HEK293 (cell line): ENCODE results near the gene SLC6A11.
A peak's percentile ranks its signal among the peaks of the same experiment; 100 is the strongest.

Experiments
- CTCF ChIA-PET: fragments of 350-600 bp; formaldehyde crosslinking; extraction: SDS; loops from one replicate; lab custom pipeline; 2021; ENCODE audit warnings: antibody characterized with exemption; lab: Yijun Ruan, JAX
- POLR2A ChIA-PET: fragments of 300-600 bp; formaldehyde crosslinking; extraction: SDS; loops from one replicate; lab custom pipeline; 2020; ENCODE audit warnings: antibody characterized with exemption, inconsistent platforms; lab: Yijun Ruan, JAX
- H3K27ac ChIP-seq: fragments of 200-500 bp; sonication (Bioruptor generic); 2 replicates; pipeline ENCODE4 v1.5.1; 2014; ENCODE audit warnings: low read depth, low read length, control low read depth, inconsistent platforms; ENCODE audit errors: extremely low read depth
- H3K36me3 ChIP-seq, 2 experiments: fragments of 200-500 bp in 1 of 2; sonication (Bioruptor generic) in 1 of 2; 1 replicate in 1 of 2; 2 replicates in 1 of 2; pipeline ENCODE4 v1.5.1; 2014 to 2017; ENCODE audit warnings: inconsistent platforms in 2 of 2, low read length in 2 of 2; ENCODE audit not compliant: control insufficient read depth in 2 of 2, insufficient read depth in 1 of 2
- H3K4me1 ChIP-seq: fragments of 200-500 bp; sonication (Bioruptor generic); 2 replicates; pipeline ENCODE4 v1.5.1; 2014; ENCODE audit warnings: mild to moderate bottlenecking, low read length, inconsistent platforms; ENCODE audit not compliant: control insufficient read depth, insufficient read depth
- H3K4me3 ChIP-seq: 2 replicates; pipeline ENCODE4 v1.5.1; 2011; ENCODE audit warnings: low read depth, mild to moderate bottlenecking, control low read depth, low read length, moderate library complexity
- H3K9me3 ChIP-seq: fragments of 200-500 bp; sonication (Bioruptor generic); 2 replicates; pipeline ENCODE4 v1.5.1; 2014; ENCODE audit warnings: low read depth, low read length, inconsistent platforms; ENCODE audit not compliant: control insufficient read depth, insufficient read depth
- IKZF3 ChIP-seq: fragments of 450-650 bp; IDR thresholded peaks from 2 replicates; pipeline ENCODE4 v1.5.0; 2018; ENCODE audit warnings: missing biosample characterization, mild to moderate bottlenecking, missing genetic modification characterization, moderate library complexity
- ZBTB17 ChIP-seq: fragments of 450-650 bp; formaldehyde crosslinking; IDR thresholded peaks from 2 replicates; pipeline ENCODE4 v1.5.1; 2016; ENCODE audit warnings: missing biosample characterization, missing genetic modification characterization
- ZFHX2 ChIP-seq: fragments of 450-650 bp; formaldehyde crosslinking; conservative IDR thresholded peaks from 2 replicates; pipeline ENCODE4 v1.5.1; 2016; ENCODE audit warnings: missing biosample characterization, missing genetic modification characterization
- ZNF138 ChIP-seq: fragments of 450-650 bp; formaldehyde crosslinking; IDR thresholded peaks from 2 replicates; pipeline ENCODE4 v1.5.1; 2016; ENCODE audit warnings: missing biosample characterization, missing genetic modification characterization, borderline replicate concordance
- ZNF221 ChIP-seq: fragments of 450-650 bp; formaldehyde crosslinking; IDR thresholded peaks from 2 replicates; pipeline ENCODE4 v1.5.1; 2017; ENCODE audit warnings: missing biosample characterization, missing genetic modification characterization, borderline replicate concordance
- ZNF274 ChIP-seq, 2 experiments: fragments of 200-500 bp in 1 of 2; fragments of 450-650 bp in 1 of 2; sonication (Bioruptor generic) in 1 of 2; formaldehyde crosslinking in 1 of 2; IDR thresholded peaks; 2 replicates each; pipeline versions ENCODE4 v1.5.1 to v1.6.1; 2014 to 2016; ENCODE audit warnings: borderline replicate concordance in 1 of 2, inconsistent platforms in 1 of 2, low read length in 1 of 2, missing biosample characterization in 1 of 2, missing genetic modification characterization in 1 of 2
- ZNF354C ChIP-seq: fragments of 450-650 bp; formaldehyde crosslinking; IDR thresholded peaks from 2 replicates; pipeline ENCODE4 v1.5.1; 2016; ENCODE audit warnings: missing biosample characterization, missing genetic modification characterization, low read depth, borderline replicate concordance
- ZNF391 ChIP-seq: fragments of 450-650 bp; formaldehyde crosslinking; IDR thresholded peaks from 2 replicates; pipeline ENCODE4 v1.5.1; 2016; ENCODE audit warnings: low read depth, missing biosample characterization, missing genetic modification characterization, borderline replicate concordance
- ZNF561 ChIP-seq: fragments of 450-650 bp; IDR thresholded peaks from 2 replicates; pipeline ENCODE4 v1.5.1; 2018; ENCODE audit warnings: missing biosample characterization, missing genetic modification characterization, borderline replicate concordance
- TF ChIP-seq, protein P1 (sequence below): fragments of 450-650 bp; formaldehyde crosslinking; IDR thresholded peaks from 2 replicates; pipeline ENCODE4 v1.5.1; 2017; ENCODE audit warnings: missing biosample characterization, missing genetic modification characterization
- TF ChIP-seq, protein P2 (sequence below): fragments of 450-650 bp; formaldehyde crosslinking; IDR thresholded peaks from 2 replicates; pipeline ENCODE4 v1.5.1; 2016; ENCODE audit warnings: missing biosample characterization, missing genetic modification characterization
- TF ChIP-seq, protein P3 (sequence below): fragments of 450-650 bp; formaldehyde crosslinking; IDR thresholded peaks from 2 replicates; pipeline ENCODE4 v1.5.1; 2016; ENCODE audit warnings: missing biosample characterization, missing genetic modification characterization
- TF ChIP-seq, protein P4 (sequence below): fragments of 450-650 bp; formaldehyde crosslinking; IDR thresholded peaks from 2 replicates; pipeline ENCODE4 v1.5.1; 2016; ENCODE audit warnings: missing biosample characterization, missing genetic modification characterization

SLC6A11 gene

DNA sequence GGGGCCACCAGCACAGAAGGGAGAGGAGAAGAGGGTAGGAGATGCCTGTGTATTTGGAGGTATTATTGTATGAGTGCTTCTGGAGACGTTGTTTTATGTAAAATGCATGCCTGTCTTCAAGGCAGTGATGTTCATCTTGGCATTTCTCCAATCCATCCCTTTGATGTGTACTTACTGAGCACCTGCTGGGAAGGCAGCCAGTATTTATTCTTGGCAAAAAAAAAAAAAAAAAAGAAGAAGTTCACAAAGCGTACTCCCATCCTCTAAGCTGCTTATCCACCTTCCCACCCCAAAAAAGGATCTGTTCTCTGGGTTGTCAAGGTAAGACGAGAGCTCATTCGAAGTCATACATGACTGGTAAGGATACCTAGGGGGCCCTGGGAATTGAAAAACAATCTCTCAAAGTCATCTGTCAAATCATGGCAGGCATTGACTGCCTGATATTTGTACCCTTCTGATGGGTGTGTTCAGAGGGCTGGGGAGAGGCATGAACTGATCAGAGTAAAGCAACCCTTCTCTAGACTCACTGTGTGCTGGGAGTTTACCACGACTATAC is 146.5 kb downstream of the SLC6A11 start:
- peaks cover 2% of the 10 kb centered on the region; the same call in 1 of the 2 replicates for H3K4me1 ChIP-seq
- no peaks in the 10 kb centered on the region for H3K36me3 ChIP-seq
- ChIA-PET CTCF (interaction anchor here (0.6 to 2.7 kb wide), 3 partner anchors 8 to 78 kb away, joined by 3 to 14 read pairs (median 4); no protein-coding TSS in a partner anchor), POLR2A (interaction anchor here (0.6 kb wide), 1 partner anchor 1340 kb away, joined by 3 read pairs; no protein-coding TSS in a partner anchor)
- no peaks in the 10 kb centered on the region for H3K9me3 ChIP-seq
- TF ChIP-seq, protein P1, sequence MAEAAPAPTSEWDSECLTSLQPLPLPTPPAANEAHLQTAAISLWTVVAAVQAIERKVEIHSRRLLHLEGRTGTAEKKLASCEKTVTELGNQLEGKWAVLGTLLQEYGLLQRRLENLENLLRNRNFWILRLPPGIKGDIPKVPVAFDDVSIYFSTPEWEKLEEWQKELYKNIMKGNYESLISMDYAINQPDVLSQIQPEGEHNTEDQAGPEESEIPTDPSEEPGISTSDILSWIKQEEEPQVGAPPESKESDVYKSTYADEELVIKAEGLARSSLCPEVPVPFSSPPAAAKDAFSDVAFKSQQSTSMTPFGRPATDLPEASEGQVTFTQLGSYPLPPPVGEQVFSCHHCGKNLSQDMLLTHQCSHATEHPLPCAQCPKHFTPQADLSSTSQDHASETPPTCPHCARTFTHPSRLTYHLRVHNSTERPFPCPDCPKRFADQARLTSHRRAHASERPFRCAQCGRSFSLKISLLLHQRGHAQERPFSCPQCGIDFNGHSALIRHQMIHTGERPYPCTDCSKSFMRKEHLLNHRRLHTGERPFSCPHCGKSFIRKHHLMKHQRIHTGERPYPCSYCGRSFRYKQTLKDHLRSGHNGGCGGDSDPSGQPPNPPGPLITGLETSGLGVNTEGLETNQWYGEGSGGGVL = no peak
- no peak for TF ChIP-seq ZNF391 (tag by site-specific recombination)
- no peak for TF ChIP-seq ZNF561
- no peak for TF ChIP-seq ZNF274 (IDR thresholded peaks at IDR 0.05; ENCODE audit: low read length)
- no peak for TF ChIP-seq ZNF274 (tag by site-specific recombination; IDR thresholded peaks at IDR 0.05; ENCODE audit: borderline replicate concordance)
- no peak for TF ChIP-seq IKZF3 (tag by site-specific recombination)
- TF ChIP-seq, protein P2, sequence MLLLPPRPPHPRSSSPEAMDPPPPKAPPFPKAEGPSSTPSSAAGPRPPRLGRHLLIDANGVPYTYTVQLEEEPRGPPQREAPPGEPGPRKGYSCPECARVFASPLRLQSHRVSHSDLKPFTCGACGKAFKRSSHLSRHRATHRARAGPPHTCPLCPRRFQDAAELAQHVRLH (tag by site-specific recombination) = no peak
- TF ChIP-seq, protein P3, sequence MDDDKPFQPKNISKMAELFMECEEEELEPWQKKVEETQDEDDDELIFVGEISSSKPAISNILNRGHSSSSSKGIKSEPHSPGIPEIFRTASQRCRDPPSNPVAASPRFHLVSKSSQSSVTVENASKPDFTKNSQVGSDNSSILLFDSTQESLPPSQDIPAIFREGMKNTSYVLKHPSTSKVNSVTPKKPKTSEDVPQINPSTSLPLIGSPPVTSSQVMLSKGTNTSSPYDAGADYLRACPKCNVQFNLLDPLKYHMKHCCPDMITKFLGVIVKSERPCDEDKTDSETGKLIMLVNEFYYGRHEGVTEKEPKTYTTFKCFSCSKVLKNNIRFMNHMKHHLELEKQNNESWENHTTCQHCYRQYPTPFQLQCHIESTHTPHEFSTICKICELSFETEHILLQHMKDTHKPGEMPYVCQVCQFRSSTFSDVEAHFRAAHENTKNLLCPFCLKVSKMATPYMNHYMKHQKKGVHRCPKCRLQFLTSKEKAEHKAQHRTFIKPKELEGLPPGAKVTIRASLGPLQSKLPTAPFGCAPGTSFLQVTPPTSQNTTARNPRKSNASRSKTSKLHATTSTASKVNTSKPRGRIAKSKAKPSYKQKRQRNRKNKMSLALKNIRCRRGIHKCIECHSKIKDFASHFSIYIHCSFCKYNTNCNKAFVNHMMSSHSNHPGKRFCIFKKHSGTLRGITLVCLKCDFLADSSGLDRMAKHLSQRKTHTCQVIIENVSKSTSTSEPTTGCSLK (tag by site-specific recombination) = no peak
- TF ChIP-seq ZNF138 (tag by site-specific recombination) = no peak
- TF ChIP-seq, all 188 proteins: peak for 0
- Histone ChIP-seq H3K27ac (no peak overlapping the region), H3K4me3 (no peak overlapping the region)

DNA sequence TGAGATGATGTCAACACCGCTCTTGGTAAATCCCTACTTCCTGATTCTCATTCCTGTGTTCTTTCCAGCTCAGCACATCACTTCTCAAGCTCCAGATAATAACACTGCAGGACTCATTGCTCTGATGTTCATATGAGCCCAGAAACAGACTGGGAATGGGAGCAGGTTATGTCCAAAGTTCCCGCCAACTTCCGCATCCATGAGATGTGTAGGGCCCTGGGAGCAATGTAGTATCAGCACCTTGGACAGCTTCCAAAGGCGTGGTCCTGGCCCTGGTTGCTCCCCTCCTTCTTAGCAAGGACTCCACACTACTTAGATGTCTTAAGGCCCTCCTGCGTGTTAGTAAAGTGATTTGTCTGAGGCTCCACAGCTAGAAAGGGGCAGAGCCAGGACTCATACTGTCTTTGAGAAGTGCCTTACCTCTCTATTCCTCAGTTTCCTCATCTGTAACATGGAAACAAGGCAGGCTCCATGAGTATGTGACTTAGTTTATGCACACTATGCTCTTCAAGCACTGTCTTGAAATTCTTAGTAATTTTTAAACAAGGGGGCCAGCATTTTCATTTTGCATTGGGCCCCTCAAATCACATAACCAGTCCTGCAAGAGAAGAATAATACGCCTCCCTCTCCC is 148.6 kb downstream of the SLC6A11 start:
- TF ChIP-seq, protein P4, sequence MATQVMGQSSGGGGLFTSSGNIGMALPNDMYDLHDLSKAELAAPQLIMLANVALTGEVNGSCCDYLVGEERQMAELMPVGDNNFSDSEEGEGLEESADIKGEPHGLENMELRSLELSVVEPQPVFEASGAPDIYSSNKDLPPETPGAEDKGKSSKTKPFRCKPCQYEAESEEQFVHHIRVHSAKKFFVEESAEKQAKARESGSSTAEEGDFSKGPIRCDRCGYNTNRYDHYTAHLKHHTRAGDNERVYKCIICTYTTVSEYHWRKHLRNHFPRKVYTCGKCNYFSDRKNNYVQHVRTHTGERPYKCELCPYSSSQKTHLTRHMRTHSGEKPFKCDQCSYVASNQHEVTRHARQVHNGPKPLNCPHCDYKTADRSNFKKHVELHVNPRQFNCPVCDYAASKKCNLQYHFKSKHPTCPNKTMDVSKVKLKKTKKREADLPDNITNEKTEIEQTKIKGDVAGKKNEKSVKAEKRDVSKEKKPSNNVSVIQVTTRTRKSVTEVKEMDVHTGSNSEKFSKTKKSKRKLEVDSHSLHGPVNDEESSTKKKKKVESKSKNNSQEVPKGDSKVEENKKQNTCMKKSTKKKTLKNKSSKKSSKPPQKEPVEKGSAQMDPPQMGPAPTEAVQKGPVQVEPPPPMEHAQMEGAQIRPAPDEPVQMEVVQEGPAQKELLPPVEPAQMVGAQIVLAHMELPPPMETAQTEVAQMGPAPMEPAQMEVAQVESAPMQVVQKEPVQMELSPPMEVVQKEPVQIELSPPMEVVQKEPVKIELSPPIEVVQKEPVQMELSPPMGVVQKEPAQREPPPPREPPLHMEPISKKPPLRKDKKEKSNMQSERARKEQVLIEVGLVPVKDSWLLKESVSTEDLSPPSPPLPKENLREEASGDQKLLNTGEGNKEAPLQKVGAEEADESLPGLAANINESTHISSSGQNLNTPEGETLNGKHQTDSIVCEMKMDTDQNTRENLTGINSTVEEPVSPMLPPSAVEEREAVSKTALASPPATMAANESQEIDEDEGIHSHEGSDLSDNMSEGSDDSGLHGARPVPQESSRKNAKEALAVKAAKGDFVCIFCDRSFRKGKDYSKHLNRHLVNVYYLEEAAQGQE = peak; percentile 97
- TF ChIP-seq ZBTB17 = no peak
- TF ChIP-seq ZNF354C = no peak
- no peak for TF ChIP-seq ZFHX2
- no peak for TF ChIP-seq ZNF221 (tag by site-specific recombination)
- H3K9me3 ChIP-seq = no peaks in the 10 kb centered on the region
- H3K36me3 ChIP-seq = no peaks in the 10 kb centered on the region
- no peak overlapping the region for H3K27ac ChIP-seq
- H3K4me3 ChIP-seq = no peak overlapping the region
- H3K4me1 ChIP-seq = no peaks in the 10 kb centered on the region
- ChIA-PET CTCF (interaction anchor here (0.5 to 2.7 kb wide), 5 partner anchors 10 to 881 kb away, joined by 3 to 14 read pairs (median 3); no protein-coding TSS in a partner anchor), POLR2A (no interaction called here)
